ENCODE results near the gene TMEM145. TPM values are rescaled to one million over a fixed set of nuclear protein-coding genes. Genes with fewer than 3 reads are reported as not detected.

Gene TMEM145
- total RNA-seq, 1 donor from 2014 or later = 0.36 TPM

GRCh38 chr19:42348211-42348610 lies 35.1 kb downstream of the TMEM145 start:
- no peak overlapping the region for H3K4me3 ChIP-seq
- no peak overlapping the region for H3K27ac ChIP-seq (replicated peaks)
- H3K4me1 ChIP-seq = no peaks in the 10 kb centered on the region
- no peaks in the 10 kb centered on the region for H3K27me3 ChIP-seq (ENCODE audit: low read depth)
- no peaks in the 10 kb centered on the region for H3K9me3 ChIP-seq (replicated peaks)
- no peak for DNase-seq
- intact Hi-C loops (cut with micrococcal nuclease) = no loop called here
- no peak for TF ChIP-seq CTCF (IDR thresholded peaks at IDR 0.05; ENCODE audit: borderline replicate concordance)
- H3K36me3 ChIP-seq = peaks cover 92% of the 10 kb centered on the region

GRCh38 chr19:42349378-42350107 lies 36.4 kb downstream of the TMEM145 start:
- H3K27me3 ChIP-seq (ENCODE audit: low read depth) = no peaks in the 10 kb centered on the region
- H3K36me3 ChIP-seq = peaks cover 95% of the 10 kb centered on the region
- intact Hi-C loops (cut with micrococcal nuclease) = no loop called here
- no peaks in the 10 kb centered on the region for H3K9me3 ChIP-seq (replicated peaks)
- no peaks in the 10 kb centered on the region for H3K4me1 ChIP-seq
- H3K27ac ChIP-seq (replicated peaks) = no peak overlapping the region
- no peak overlapping the region for H3K4me3 ChIP-seq
- no peak for TF ChIP-seq CTCF (IDR thresholded peaks at IDR 0.05; ENCODE audit: borderline replicate concordance)
- DNase-seq = no peak

GRCh38 chr19:42350417-42350816 lies 37.3 kb downstream of the TMEM145 start:
- no peaks in the 10 kb centered on the region for H3K27me3 ChIP-seq (ENCODE audit: low read depth)
- H3K27ac ChIP-seq (replicated peaks) = no peak overlapping the region
- H3K4me3 ChIP-seq = no peak overlapping the region
- DNase-seq = no peak
- intact Hi-C loops (cut with micrococcal nuclease) = no loop called here
- H3K4me1 ChIP-seq = no peaks in the 10 kb centered on the region
- H3K9me3 ChIP-seq (replicated peaks) = no peaks in the 10 kb centered on the region
- TF ChIP-seq CTCF (IDR thresholded peaks at IDR 0.05; ENCODE audit: borderline replicate concordance) = no peak
- H3K36me3 ChIP-seq = peaks cover 95% of the 10 kb centered on the region

GRCh38 chr19:42351079-42351735 lies 38.1 kb downstream of the TMEM145 start:
- Histone ChIP-seq H3K27ac (replicated peaks) (no peak overlapping the region), H3K36me3 (peaks cover 95% of the 10 kb centered on the region), H3K27me3 (ENCODE audit: low read depth) (no peaks in the 10 kb centered on the region), H3K9me3 (replicated peaks) (no peaks in the 10 kb centered on the region), H3K4me1 (no peaks in the 10 kb centered on the region), H3K4me3 (no peak overlapping the region)
- no peak for DNase-seq
- intact Hi-C loops (cut with micrococcal nuclease) = no loop called here
- no peak for TF ChIP-seq CTCF (IDR thresholded peaks at IDR 0.05; ENCODE audit: borderline replicate concordance)

GRCh38 chr19:42352301-42353259 lies 39.5 kb downstream of the TMEM145 start:
- no peak for TF ChIP-seq CTCF (IDR thresholded peaks at IDR 0.05; ENCODE audit: borderline replicate concordance)
- Histone ChIP-seq H3K4me1 (no peaks in the 10 kb centered on the region), H3K36me3 (peaks cover 96% of the 10 kb centered on the region), H3K27me3 (ENCODE audit: low read depth) (no peaks in the 10 kb centered on the region), H3K4me3 (no peak overlapping the region), H3K9me3 (replicated peaks) (no peaks in the 10 kb centered on the region), H3K27ac (replicated peaks) (no peak overlapping the region)
- intact Hi-C loops (cut with micrococcal nuclease) = no loop called here
- no peak for DNase-seq

Data from left ventricle myocardium inferior (tissue), 1 donor.